Hepatocyte (in vitro differentiated cells): ENCODE data around the gene NKAIN2. TPM values are rescaled to one million over a fixed set of nuclear protein-coding genes. Genes with fewer than 3 reads are reported as not detected.

Experiments used
- DNase-seq: peaks from one replicate; pipeline ENCODE4 v3.0.0-alpha.2; 2016; ENCODE audit warnings: low spot score
- H2AFZ ChIP-seq: fragments of 200-600 bp; sonication (generic); 2 replicates; pipeline ENCODE4 v1.6.0; 2016; ENCODE audit warnings: antibody characterized with exemption, mild to moderate bottlenecking
- H3K27ac ChIP-seq: fragments of 200-600 bp; sonication (generic); 2 replicates; pipeline ENCODE4 v1.5.1; 2016; ENCODE audit warnings: mild to moderate bottlenecking
- H3K27me3 ChIP-seq: fragments of 200-600 bp; sonication (generic); 2 replicates; pipeline ENCODE4 v1.6.1; 2016
- H3K36me3 ChIP-seq: fragments of 200-600 bp; sonication (generic); replicated peaks from 2 replicates; pipeline ENCODE4 v1.5.1; 2016; ENCODE audit warnings: low read depth; ENCODE audit not compliant: insufficient read depth
- H3K4me1 ChIP-seq: fragments of 200-600 bp; sonication (generic); 2 replicates; pipeline ENCODE4 v1.5.1; 2016; ENCODE audit warnings: mild to moderate bottlenecking, moderate library complexity; ENCODE audit not compliant: insufficient read depth
- H3K4me2 ChIP-seq: fragments of 200-600 bp; sonication (generic); 2 replicates; pipeline ENCODE4 v1.6.0; 2016
- H3K4me3 ChIP-seq: fragments of 200-600 bp; sonication (generic); 2 replicates; pipeline ENCODE4 v1.5.1; 2016; ENCODE audit warnings: mild to moderate bottlenecking
- H3K79me2 ChIP-seq: fragments of 200-600 bp; sonication (generic); 2 replicates; pipeline ENCODE4 v1.6.0; 2017; ENCODE audit warnings: mild to moderate bottlenecking
- H3K9me2 ChIP-seq: fragments of 200-600 bp; sonication (generic); replicated peaks from 2 replicates; pipeline ENCODE4 v1.6.0; 2017; ENCODE audit warnings: mild to moderate bottlenecking; ENCODE audit not compliant: insufficient read depth
- H3K9me3 ChIP-seq: fragments of 200-600 bp; sonication (generic); 2 replicates; pipeline ENCODE4 v1.5.1; 2016; ENCODE audit warnings: low read depth, mild to moderate bottlenecking
- H4K20me1 ChIP-seq: fragments of 200-600 bp; sonication (generic); 2 replicates; pipeline ENCODE4 v1.6.0; 2016; ENCODE audit warnings: mild to moderate bottlenecking; ENCODE audit not compliant: insufficient read depth, poor library complexity, severe bottlenecking
- CTCF ChIP-seq: fragments of 200-600 bp; sonication (generic); IDR thresholded peaks from 2 replicates; pipeline ENCODE4 v1.5.1; 2016; ENCODE audit warnings: antibody characterized with exemption, mild to moderate bottlenecking; ENCODE audit not compliant: poor library complexity
- EZH2 ChIP-seq: fragments of 200-600 bp; sonication (generic); IDR thresholded peaks from 2 replicates; pipeline ENCODE4 v1.6.1; 2016; ENCODE audit warnings: antibody characterized with exemption, mild to moderate bottlenecking, borderline replicate concordance
- EZH2phosphoT487 ChIP-seq: fragments of 200-600 bp; sonication (generic); IDR thresholded peaks from one replicate; pipeline ENCODE4 v1.6.1; 2018; ENCODE audit warnings: antibody characterized with exemption, mild to moderate bottlenecking, low read depth, moderate library complexity; ENCODE audit not compliant: unreplicated experiment, severe bottlenecking
- WGBS: methylation state at CpG from one replicate; pipeline ENCODE4 v1.1.6; 2016; ENCODE audit warnings: low lambda C conversion rate; ENCODE audit errors: missing lambda C conversion rate; 5-methylcytosine and 5-hydroxymethylcytosine counted together
- polyA plus RNA-seq: library from polyadenylated mRNA; unstranded; fragments of >200 nt; fragmentation: Nextera tagmentation; extraction: Ambion mirVana; gene quantifications from 2 replicates; pipeline ENCODE4 v1.2.1, GENCODE V29; 2016
- total RNA-seq: library from RNA; depleted of rRNA; stranded (reverse); fragments of >200 nt; gene quantifications from 2 replicates; pipeline ENCODE4 v1.2.3, GENCODE V29; 2014

NKAIN2 gene
- total and polyA plus RNA-seq, 2 experiments from 2014 or later = 0.48 to 2.6 TPM

- Histone ChIP-seq H3K4me3 (no peak overlapping the region), H2AFZ (no peak overlapping the region), H3K9me2 (no peaks in the 10 kb centered on the region), H3K36me3 (no peaks in the 10 kb centered on the region), H4K20me1 (no peaks in the 10 kb centered on the region), H3K27ac (no peak overlapping the region), H3K79me2 (no peaks in the 10 kb centered on the region), H3K4me2 (no peak overlapping the region), H3K27me3 (no peaks in the 10 kb centered on the region), H3K9me3 (no peaks in the 10 kb centered on the region), H3K4me1 (no peaks in the 10 kb centered on the region)
- TF ChIP-seq EZH2phosphoT487 = no peak
- TF ChIP-seq CTCF = no peak
- no peak for TF ChIP-seq EZH2
- 75% methylated on average over 2 of the region's 2 CpGs for WGBS
- DNase-seq = no peak
Measured at GRCh38 chr6:124512431-124512830, 708.8 kb downstream of the NKAIN2 start.

- no peaks in the 10 kb centered on the region for H3K79me2 ChIP-seq
- H3K36me3 ChIP-seq = no peaks in the 10 kb centered on the region
- no peaks in the 10 kb centered on the region for H4K20me1 ChIP-seq
- no peak overlapping the region for H2AFZ ChIP-seq
- TF ChIP-seq CTCF (no peak), EZH2phosphoT487 (no peak), EZH2 (no peak)
- WGBS = 64% methylated on average over 2 of the region's 2 CpGs
- H3K9me3 ChIP-seq = no peaks in the 10 kb centered on the region
- no peaks in the 10 kb centered on the region for H3K9me2 ChIP-seq
- H3K4me1 ChIP-seq = no peaks in the 10 kb centered on the region
- no peak overlapping the region for H3K27ac ChIP-seq
- DNase-seq = no peak
- H3K27me3 ChIP-seq = no peaks in the 10 kb centered on the region
- H3K4me3 ChIP-seq = no peak overlapping the region
- no peak overlapping the region for H3K4me2 ChIP-seq
Measured at GRCh38 chr6:124517339-124517738, 713.7 kb downstream of the NKAIN2 start.

- H3K9me3 ChIP-seq = no peaks in the 10 kb centered on the region
- no peaks in the 10 kb centered on the region for H4K20me1 ChIP-seq
- no peak overlapping the region for H3K4me3 ChIP-seq
- no peaks in the 10 kb centered on the region for H3K27me3 ChIP-seq
- H3K79me2 ChIP-seq = no peaks in the 10 kb centered on the region
- no peak overlapping the region for H3K4me2 ChIP-seq
- 83% methylated on average over 4 of the region's 4 CpGs for WGBS
- TF ChIP-seq EZH2 (no peak), CTCF (no peak), EZH2phosphoT487 (no peak)
- H3K27ac ChIP-seq = no peak overlapping the region
- DNase-seq = no peak
- no peaks in the 10 kb centered on the region for H3K36me3 ChIP-seq
- H3K9me2 ChIP-seq = no peaks in the 10 kb centered on the region
- H3K4me1 ChIP-seq = no peaks in the 10 kb centered on the region
- H2AFZ ChIP-seq = no peak overlapping the region
Measured at GRCh38 chr6:124520514-124520913, 716.8 kb downstream of the NKAIN2 start.

GRCh38 chr6:124522335-124522734, 718.7 kb downstream of the NKAIN2 start:
- H4K20me1 ChIP-seq = no peaks in the 10 kb centered on the region

More at GRCh38 chr6:124522335-124522734, 718.7 kb downstream of the NKAIN2 start:
- no peak for TF ChIP-seq EZH2phosphoT487
- TF ChIP-seq CTCF = no peak
- TF ChIP-seq EZH2 = no peak
- DNase-seq = no peak
- Histone ChIP-seq H3K36me3 (no peaks in the 10 kb centered on the region), H3K4me2 (no peak overlapping the region), H2AFZ (no peak overlapping the region), H3K4me1 (no peaks in the 10 kb centered on the region), H3K27ac (no peak overlapping the region), H3K79me2 (no peaks in the 10 kb centered on the region), H3K27me3 (no peaks in the 10 kb centered on the region), H3K9me3 (no peaks in the 10 kb centered on the region), H3K9me2 (no peaks in the 10 kb centered on the region), H3K4me3 (no peak overlapping the region)
- WGBS = 91% methylated on average over 4 of the region's 4 CpGs
